Activated CD4-positive, CD25-positive, alpha-beta regulatory T cell treated with anti-CD3 and anti-CD28 coated beads, Interleukin-2, amount 50 U/mL, for 16 hours (primary cell): ENCODE data around the gene AKAP6.

Experiments
- DNase-seq: peaks from one replicate; pipeline ENCODE4 v3.0.0-alpha.2; 2020; ENCODE audit warnings: low read depth, low spot score

Gene AKAP6

DNA sequence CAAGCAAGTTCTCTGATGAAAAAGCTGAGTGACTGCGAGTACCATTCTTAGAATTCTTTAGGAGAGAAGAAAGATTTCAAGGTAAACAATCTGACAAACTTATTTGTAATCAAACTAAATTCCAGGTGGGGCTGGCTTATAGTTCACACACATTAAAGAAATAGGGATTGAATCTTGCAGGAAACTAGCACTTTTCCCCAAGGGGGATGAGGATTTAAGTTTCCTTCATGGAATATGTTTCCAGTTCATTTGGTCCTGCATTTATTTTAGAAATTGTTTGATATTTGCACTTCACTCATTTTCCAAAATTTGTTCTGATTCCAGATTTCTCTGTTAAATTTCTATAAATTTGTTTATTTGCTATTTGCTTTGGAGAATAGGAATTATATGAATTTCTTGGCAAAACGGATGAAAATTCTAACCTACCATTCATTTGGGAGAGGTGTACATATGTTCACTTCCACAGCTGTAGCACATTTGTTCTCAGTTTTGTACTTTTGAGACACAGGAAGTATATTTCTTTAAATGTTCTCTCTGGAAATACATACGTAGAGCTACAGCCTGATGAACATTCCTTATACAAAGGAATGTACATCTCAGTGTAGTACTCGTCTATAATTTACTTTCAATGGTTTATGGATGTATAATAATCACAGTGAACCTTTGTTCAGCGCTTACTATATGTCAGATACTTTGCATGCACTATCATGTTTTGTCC is 145.5 kb downstream of the AKAP6 start:
- no peak for DNase-seq

DNA sequence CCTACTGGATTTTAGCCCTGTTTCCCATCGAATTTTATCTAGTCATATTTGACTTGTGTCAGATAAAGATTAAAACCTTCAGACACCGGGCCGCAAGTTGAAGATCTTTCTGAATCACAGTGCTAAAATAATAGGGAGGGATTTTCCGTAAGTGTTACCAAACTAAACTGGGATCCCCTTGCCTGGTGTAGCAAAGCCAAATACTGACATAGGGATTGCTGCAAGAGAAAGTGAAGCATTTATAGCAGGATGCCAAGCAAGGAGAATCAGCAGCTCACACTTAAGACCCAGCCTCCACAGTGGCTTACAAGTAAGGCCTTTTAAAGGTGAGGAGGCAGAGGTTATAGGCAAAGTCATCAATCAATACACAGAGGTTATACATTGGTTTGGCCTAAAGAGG is 147.4 kb downstream of the AKAP6 start:
- DNase-seq, result no peak

- DNase-seq, result no peak
Measured at GRCh38 chr14:32477396-32477795, 148.3 kb downstream of the AKAP6 start.

- no peak for DNase-seq
Measured at GRCh38 chr14:32478050-32478449, 149.0 kb downstream of the AKAP6 start.

DNA sequence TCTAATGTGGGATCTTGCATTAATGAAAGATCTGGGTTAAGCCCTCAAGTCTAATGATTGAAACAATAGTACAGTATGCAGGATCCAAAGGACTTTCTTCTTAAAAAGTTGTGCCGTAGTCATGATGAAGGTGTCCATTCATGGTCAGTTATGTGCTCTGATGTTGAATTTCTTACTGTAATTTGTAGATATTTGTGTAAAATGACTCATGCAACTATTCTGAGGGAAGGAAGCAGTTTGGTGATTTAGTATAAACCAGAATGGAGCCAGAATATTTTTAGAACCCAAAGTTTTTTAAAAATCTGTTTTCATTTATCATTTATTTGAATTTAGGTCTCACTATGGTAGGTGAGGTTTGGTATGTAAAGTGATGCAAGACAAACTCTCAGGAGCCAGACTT is 151.2 kb downstream of the AKAP6 start:
- no peak for DNase-seq

DNA sequence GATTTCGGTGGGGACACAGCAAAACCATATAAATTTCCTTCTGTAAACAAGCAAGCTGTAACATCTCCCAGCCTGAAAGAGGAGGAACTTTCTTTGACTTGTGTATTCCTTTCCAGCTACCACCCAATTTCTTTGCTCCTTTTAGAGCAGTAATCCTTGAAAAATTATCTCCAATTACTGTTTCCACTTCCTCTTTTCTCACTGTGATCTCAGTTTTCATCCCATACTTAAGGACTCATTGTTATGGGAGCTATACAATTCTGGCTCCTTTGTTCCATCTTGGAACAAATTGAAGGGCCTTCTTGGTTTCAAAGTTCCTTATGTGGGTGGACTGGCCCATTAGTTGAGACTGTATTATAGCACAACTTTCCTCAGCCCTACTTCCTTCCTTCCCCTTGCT is 152.6 kb downstream of the AKAP6 start:
- DNase-seq, result no peak

GRCh38 chr14:32491416-32492016 is 162.4 kb downstream of the AKAP6 start:
- DNase-seq, result no peak

DNA sequence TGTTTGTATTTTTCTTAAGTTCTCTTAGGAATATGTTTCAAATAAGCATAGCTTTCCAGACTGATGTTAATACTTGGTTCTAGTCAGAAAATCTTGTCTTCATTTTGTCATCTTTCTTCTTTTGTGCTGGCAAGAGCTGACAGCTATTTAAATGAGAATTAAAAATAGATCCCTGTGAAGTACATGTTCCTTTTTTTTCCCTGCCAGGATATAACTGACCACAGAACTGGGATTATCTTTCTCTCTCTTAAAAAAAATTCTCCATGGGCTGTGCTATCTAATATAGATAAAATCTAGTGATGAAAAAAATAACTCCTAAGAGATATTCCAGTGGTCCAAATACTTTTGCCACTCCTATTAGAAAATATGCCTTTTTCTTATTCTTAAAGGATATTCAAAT is 163.4 kb downstream of the AKAP6 start:
- no peak for DNase-seq

- DNase-seq, result no peak
Measured at GRCh38 chr14:32494609-32495434, 165.7 kb downstream of the AKAP6 start.

DNA sequence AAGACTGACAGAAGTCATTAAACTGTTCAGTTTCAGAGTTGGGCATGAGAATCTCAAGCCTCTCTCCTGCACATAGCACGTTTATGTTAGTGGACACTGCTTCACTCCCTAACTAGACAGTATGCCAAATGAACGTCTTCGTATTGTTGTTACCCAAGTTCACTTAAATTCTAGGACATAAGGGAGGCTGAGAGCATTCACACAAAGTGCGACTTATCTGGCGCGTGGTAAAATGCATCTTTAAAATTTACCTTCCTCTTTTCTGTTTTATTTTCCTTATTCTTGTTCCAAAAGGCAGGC is 166.3 kb downstream of the AKAP6 start:
- no peak for DNase-seq

- no peak for DNase-seq
Measured at GRCh38 chr14:32497248-32497647, 168.2 kb downstream of the AKAP6 start.

DNA sequence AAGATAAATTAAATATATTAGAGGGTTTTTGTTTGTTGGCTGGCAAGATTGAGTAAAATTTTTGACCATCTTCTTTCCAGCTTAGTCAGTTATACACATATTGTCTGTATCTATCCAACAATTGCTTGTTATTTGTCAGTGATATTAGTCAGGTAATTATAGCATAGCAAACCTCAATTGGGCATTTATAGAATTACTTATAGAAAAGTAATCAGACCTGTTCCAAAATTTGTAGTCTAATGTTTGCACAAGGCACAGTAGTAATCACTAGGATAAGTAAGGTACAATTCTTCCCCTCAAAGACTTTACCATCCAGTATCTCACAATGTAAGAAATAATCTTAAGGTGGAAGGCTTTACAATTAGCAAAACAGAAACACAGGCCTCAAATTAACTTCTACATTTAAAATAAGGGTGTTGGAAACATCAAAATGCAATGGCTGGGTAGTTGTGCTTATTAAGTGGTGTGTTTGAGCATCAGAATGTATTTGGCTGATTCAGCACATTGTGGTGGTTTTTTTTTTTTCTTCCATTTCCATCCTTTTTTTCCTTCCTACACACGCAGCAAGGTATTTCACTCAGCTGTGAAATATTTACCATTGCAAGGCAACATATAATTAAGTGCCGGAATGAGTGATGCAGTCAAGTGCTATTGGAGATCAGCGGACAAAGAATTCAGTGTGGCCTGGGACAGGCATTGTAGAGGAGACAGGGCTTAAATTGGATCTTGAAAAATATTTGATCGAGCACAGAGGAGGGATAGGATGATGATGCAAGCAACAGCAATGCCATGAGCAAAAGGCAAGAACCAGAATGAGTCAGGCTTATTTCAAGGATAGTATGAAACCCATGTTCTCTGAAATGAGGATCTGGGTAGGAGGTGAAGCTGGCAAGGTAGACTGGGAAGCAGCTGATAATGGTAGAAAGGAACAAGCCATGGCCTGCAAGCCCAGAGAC is 178.2 kb downstream of the AKAP6 start:
- no peak for DNase-seq

DNA sequence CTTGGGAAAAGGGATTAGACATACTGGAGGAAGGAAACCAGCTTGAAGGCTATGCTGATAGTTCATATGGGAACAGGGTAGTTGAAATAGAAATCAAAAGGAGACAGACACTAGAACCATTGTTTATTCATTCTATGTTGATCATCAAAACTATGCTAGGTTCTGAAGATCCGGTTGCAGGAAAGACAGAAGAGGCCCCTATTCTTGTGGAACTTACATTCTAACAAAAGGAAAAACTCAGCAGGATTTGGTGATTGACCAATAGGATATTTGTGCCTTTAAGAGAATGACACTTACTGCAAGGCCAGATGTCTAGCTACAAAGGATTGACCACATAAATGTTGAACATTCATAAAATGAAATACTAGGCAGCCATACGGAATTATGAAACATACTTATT is 179.2 kb downstream of the AKAP6 start:
- DNase-seq, result no peak

- DNase-seq, result no peak
Measured at GRCh38 chr14:32509632-32510187, 180.6 kb downstream of the AKAP6 start.

- no peak for DNase-seq
Measured at GRCh38 chr14:32510815-32511214, 181.7 kb downstream of the AKAP6 start.

- no peak for DNase-seq
Measured at GRCh38 chr14:32512348-32512747, 183.2 kb downstream of the AKAP6 start.

- DNase-seq, result no peak
Measured at GRCh38 chr14:32512813-32513212, 183.7 kb downstream of the AKAP6 start.

DNA sequence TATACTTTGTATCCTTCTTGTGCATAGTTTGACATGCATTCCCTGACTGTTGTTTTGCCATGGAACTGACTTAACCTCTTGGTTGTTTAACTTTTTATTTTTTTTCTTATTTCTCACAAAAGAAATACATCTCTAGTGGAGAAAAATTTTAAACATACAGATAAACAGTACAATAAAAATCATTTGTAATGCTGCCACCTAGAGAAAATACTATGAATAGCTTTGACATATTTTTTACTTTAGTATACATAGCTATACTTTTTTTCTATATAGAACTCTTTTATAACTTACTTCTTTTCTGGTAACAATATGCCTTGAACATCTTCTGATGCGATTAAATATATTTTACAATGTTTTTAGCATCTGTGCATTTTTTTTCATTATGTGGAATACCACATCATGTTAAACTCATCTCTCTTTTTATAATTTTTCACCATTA is 184.5 kb downstream of the AKAP6 start:
- no peak for DNase-seq

DNA sequence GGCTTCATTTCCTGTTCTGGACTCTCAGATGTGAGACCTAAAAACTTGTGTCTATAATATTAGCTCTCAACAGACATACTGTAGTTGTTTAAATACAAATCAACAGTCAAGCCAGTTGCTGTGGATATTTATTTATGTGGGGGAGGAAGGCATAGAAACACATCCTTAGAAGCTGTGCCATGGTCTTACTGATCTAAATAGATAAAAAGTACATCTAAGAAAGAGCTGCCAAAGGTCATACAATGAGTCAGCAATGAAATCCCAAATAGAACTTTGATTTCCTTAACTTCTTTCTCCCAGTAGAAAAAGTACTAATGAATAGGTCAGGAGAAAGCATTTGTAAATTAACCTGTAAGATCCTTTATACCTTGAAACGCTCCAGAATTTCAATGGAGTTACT is 185.1 kb downstream of the AKAP6 start:
- DNase-seq, result no peak

- no peak for DNase-seq
Measured at GRCh38 chr14:32514681-32515080, 185.6 kb downstream of the AKAP6 start.

DNA sequence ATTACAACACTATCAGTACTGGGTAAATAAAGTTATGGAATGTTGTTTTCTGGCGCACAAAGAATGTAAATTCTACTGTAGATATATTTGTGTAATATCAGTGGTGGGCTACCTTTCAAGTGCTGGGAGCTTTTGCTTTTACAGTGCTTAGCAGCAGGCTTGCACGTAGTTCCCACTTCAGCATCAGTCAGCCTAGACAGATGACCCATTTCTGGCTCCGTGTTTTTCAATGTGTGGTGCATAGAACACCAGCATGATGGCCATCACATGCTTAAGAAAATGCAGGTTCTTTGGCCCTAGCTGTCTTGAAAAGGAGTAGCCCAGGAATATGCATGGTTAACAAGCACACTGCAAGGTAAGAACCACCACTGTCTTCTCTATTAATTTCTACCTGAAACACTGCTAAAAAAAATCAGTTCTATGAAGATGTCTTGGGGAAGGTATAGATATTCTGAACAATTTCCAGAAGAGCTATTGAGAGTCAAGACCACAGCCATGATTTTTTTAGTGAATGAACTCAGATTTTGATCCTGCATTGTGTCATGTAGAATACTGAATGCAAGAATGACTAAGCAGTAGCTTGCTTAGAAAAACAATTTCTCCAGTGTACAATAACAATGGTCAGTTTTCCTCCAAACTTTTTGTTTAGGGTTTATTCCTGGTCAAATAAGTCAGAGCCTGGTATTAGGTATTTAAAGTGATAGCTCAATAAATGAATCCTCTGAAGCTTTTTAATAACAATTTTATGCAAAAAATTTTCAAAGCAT is 195.7 kb downstream of the AKAP6 start:
- DNase-seq, result no peak
